Tibial nerve (tissue), 4 donors: ENCODE data around the gene ZNF221. TPM values are rescaled to one million over a fixed set of nuclear protein-coding genes. Genes with fewer than 3 reads are reported as not detected.

Experiments used
- DNase-seq, 2 donors: peaks; one replicate each; pipeline ENCODE4 v3.0.0-alpha.2; 2019; ENCODE audit warnings: low spot score in 2 of 2
- H3K27ac ChIP-seq, 4 donors: fragments of 200-600 bp; sonication (generic) in 3 of 4; one replicate each; pipeline ENCODE4 v1.5.1; 2017 to 2019; ENCODE audit warnings: mild to moderate bottlenecking in 1 of 4
- H3K27me3 ChIP-seq, 2 donors: fragments of 200-600 bp; sonication (generic) in 1 of 2; one replicate each; pipeline versions ENCODE4 v1.5.1 to v1.6.0; 2017 to 2019
- H3K36me3 ChIP-seq, 3 donors: fragments of 200-600 bp; sonication (generic); one replicate each; pipeline ENCODE4 v1.5.1; 2018 to 2019
- H3K4me1 ChIP-seq, 4 donors: fragments of 200-600 bp; sonication (generic) in 3 of 4; one replicate each; pipeline ENCODE4 v1.5.1; 2017 to 2019
- H3K4me3 ChIP-seq, 4 donors: fragments of 200-600 bp; sonication (generic) in 3 of 4; one replicate each; pipeline ENCODE4 v1.5.1; 2017 to 2019; ENCODE audit warnings: mild to moderate bottlenecking in 1 of 4, moderate library complexity in 1 of 4
- H3K9me3 ChIP-seq, 4 donors: fragments of 200-600 bp; sonication (generic) in 3 of 4; one replicate each; pipeline ENCODE4 v1.5.1; 2017 to 2019
- EP300 ChIP-seq, 2 donors: sonication (generic); formaldehyde crosslinking; IDR thresholded peaks; one replicate each; pipeline ENCODE4 v1.6.1; 2017; ENCODE audit warnings: antibody characterized with exemption in 2 of 2, mild to moderate bottlenecking in 1 of 2
- POLR2A ChIP-seq, 2 donors: fragments of 450-650 bp; IDR thresholded peaks; one replicate each; pipeline ENCODE4 v1.6.1; 2017; ENCODE audit warnings: antibody characterized with exemption in 2 of 2, mild to moderate bottlenecking in 2 of 2, moderate library complexity in 2 of 2
- WGBS, 2 donors: methylation state at CpG; one replicate each; pipeline ENCODE4 v1.1.5; 2018; 5-methylcytosine and 5-hydroxymethylcytosine counted together
- small RNA-seq: library from RNA; depleted of rRNA; stranded (forward); fragments of <200 nt; gene quantifications from one replicate; pipeline ENCODE3, GENCODE V24; 2016
- total RNA-seq, 4 donors: library from RNA; depleted of rRNA; stranded (reverse); fragments of >200 nt; gene quantifications; one replicate each; pipeline ENCODE4 v1.1.0, GENCODE V29; 2016
- TF ChIP-seq, protein P1 (sequence below), 5 experiments: fragments of 200-600 bp in 3 of 5; fragments of 450-650 bp in 2 of 5; sonication (generic) in 3 of 5; IDR thresholded peaks; one replicate each; pipeline ENCODE4 v1.5.1; 2016 to 2019; ENCODE audit warnings: antibody characterized with exemption in 5 of 5, mild to moderate bottlenecking in 3 of 5, moderate library complexity in 2 of 5

Gene ZNF221
- total RNA-seq, 4 donors from 2014 or later, result 3.6 to 7.3 (median 6.5) TPM

DNA sequence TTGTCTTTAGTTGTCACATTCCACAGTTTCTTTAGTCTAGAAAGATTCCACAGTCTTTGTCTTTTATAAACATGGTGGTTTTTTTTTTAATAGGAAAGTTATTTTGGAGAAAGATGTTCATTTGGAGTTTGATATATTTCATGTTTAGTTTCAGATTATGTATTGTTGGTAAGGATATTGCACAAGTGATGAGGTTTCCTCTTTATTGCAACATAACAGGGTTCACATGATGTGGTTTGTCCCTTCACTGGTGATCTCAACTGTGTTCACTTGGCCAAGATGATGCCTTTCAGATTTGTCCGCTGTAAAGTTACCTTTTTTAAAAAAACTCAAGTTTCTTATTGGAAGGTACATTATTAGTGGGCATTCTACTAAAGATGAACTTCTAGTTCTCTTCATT lies 54.9 kb downstream of the ZNF221 start:
- no peak for DNase-seq
- Histone ChIP-seq H3K27ac (no peak overlapping the region), H3K27me3 (no peaks in the 10 kb centered on the region), H3K9me3 (peaks cover 6 to 48% (median 17%) of the 10 kb centered on the region in 4 donors), H3K36me3 (peaks cover 9 to 55% (median 38%) of the 10 kb centered on the region in 3 donors), H3K4me1 (peaks cover 0 to 17% (median 6%) of the 10 kb centered on the region in 4 donors), H3K4me3 (no peak overlapping the region)
- TF ChIP-seq EP300 (IDR thresholded peaks at IDR 0.05) (no peak), POLR2A (IDR thresholded peaks at IDR 0.05) (no peak)
- TF ChIP-seq, protein P1, sequence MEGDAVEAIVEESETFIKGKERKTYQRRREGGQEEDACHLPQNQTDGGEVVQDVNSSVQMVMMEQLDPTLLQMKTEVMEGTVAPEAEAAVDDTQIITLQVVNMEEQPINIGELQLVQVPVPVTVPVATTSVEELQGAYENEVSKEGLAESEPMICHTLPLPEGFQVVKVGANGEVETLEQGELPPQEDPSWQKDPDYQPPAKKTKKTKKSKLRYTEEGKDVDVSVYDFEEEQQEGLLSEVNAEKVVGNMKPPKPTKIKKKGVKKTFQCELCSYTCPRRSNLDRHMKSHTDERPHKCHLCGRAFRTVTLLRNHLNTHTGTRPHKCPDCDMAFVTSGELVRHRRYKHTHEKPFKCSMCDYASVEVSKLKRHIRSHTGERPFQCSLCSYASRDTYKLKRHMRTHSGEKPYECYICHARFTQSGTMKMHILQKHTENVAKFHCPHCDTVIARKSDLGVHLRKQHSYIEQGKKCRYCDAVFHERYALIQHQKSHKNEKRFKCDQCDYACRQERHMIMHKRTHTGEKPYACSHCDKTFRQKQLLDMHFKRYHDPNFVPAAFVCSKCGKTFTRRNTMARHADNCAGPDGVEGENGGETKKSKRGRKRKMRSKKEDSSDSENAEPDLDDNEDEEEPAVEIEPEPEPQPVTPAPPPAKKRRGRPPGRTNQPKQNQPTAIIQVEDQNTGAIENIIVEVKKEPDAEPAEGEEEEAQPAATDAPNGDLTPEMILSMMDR (IDR thresholded peaks at IDR 0.05), result no peak
- 88% methylated on average over 1 of the region's 1 CpG for WGBS, 2 donors

DNA sequence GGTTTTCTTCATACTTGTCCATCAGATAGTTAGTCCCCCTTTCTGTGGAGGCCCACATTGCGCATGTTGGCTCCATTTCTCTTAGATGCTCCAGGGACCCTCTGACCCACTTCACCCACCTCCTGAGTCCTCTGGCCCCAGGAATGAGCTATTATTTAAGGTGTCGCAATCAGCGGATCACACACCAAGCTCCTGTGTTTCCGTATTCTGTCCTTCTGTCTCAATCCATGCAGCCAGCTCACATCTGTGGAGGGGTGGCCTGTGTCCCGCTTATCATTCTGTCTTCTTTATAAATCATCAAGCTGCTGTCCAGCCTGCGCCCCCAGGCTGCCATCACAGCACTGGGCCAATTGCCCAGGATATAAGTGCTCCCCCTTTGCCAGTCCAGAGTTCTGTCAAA lies 56.4 kb downstream of the ZNF221 start:
- Histone ChIP-seq H3K27ac (no peak overlapping the region), H3K4me3 (no peak overlapping the region), H3K36me3 (peaks cover 10 to 70% (median 41%) of the 10 kb centered on the region in 3 donors), H3K4me1 (peaks cover 0 to 12% (median 3%) of the 10 kb centered on the region in 4 donors), H3K27me3 (no peaks in the 10 kb centered on the region), H3K9me3 (peaks cover 6 to 63% (median 24%) of the 10 kb centered on the region in 4 donors)
- TF ChIP-seq POLR2A (IDR thresholded peaks at IDR 0.05), result no peak
- TF ChIP-seq, protein P1 (IDR thresholded peaks at IDR 0.05), result no peak
- TF ChIP-seq EP300 (IDR thresholded peaks at IDR 0.05), result no peak
- no peak for DNase-seq
- 98 to 99% methylated on average over 6 of the region's 6 CpGs for WGBS, 2 donors

DNA sequence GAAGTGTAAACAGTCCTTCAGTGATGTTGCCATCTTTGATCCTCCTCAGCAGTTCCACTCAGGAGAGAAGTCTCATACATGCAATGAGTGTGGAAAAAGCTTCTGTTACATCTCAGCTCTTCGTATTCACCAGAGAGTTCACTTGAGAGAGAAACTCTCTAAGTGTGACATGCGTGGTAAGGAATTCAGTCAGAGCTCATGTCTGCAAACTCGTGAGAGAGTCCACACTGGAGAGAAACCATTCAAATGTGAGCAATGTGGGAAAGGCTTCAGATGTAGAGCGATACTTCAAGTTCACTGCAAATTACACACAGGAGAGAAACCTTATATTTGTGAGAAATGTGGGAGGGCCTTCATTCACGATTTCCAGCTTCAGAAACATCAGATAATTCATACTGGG lies 59.4 kb downstream of the ZNF221 start:
- TF ChIP-seq POLR2A (IDR thresholded peaks at IDR 0.05), result no peak
- H3K4me1 ChIP-seq, result no peaks in the 10 kb centered on the region
- 96 to 99% methylated on average over 5 of the region's 5 CpGs for WGBS, 2 donors
- peaks cover 10 to 87% (median 41%) of the 10 kb centered on the region in 3 donors for H3K36me3 ChIP-seq
- H3K27me3 ChIP-seq, result no peaks in the 10 kb centered on the region
- H3K4me3 ChIP-seq, result no peak overlapping the region
- H3K9me3 ChIP-seq, result peaks cover 6 to 93% (median 28%) of the 10 kb centered on the region in 4 donors
- DNase-seq, result no peak
- H3K27ac ChIP-seq, result no peak overlapping the region

Small RNAs within 50 kb of the gene (small RNA-seq; reads per million reads assigned to genes)
- not detected for gene AC006213.5

Other genes with a start within 250 kb of the ZNF221 start
- gene IRGC, start 235.2 kb upstream of the ZNF221 start, total RNA-seq, result not detected
- gene SMG9, start 196.3 kb upstream of the ZNF221 start, total RNA-seq, result 10 to 100 TPM; 14.6 to 49.8 (median 28.0) TPM
- 10 to 100 TPM in 1 of 4 donors, 1 to 10 TPM in 3; 4.6 to 18.3 (median 6.8) TPM for gene KCNN4, start 170.3 kb upstream of the ZNF221 start, total RNA-seq
- 1 to 10 TPM in 1 of 4 donors, under 1 TPM in 3; 0.39 to 2.1 (median 0.53) TPM for gene LYPD5, start 148.8 kb upstream of the ZNF221 start, total RNA-seq
- 10 to 100 TPM in 2 of 4 donors, 1 to 10 TPM in 2; 4.2 to 12.3 (median 10.4) TPM for gene ZNF283, start 123.9 kb upstream of the ZNF221 start, total RNA-seq
- 1 to 10 TPM in 3 of 4 donors, under 1 TPM in 1; 0.90 to 3.7 (median 1.1) TPM for gene ZNF404, start 67.3 kb upstream of the ZNF221 start, total RNA-seq
- gene ZNF45, start 15.9 kb upstream of the ZNF221 start, total RNA-seq, result 10 to 100 TPM in 3 of 4 donors, 1 to 10 TPM in 1; 8.7 to 26.9 (median 17.7) TPM
- gene ZNF155, start 33.0 kb downstream of the ZNF221 start, total RNA-seq, result 1 to 10 TPM; 4.2 to 7.2 (median 5.1) TPM
- 1 to 10 TPM; 3.9 to 5.3 (median 5.2) TPM for gene ZNF230, start 51.7 kb downstream of the ZNF221 start, total RNA-seq
- 1 to 10 TPM; 2.0 to 7.3 (median 2.1) TPM for gene ZNF222, start 74.2 kb downstream of the ZNF221 start, total RNA-seq
- gene ZNF223, start 100.8 kb downstream of the ZNF221 start, total RNA-seq, result 1 to 10 TPM; 1.7 to 7.3 (median 5.3) TPM
- gene ZNF284, start 120.9 kb downstream of the ZNF221 start, total RNA-seq, result 1 to 10 TPM; 1.8 to 3.1 (median 2.0) TPM
- 10 to 100 TPM; 16.2 to 34.1 (median 28.4) TPM for gene ZNF224, start 143.1 kb downstream of the ZNF221 start, total RNA-seq
- gene ZNF225, start 162.2 kb downstream of the ZNF221 start, total RNA-seq, result 10 to 100 TPM in 1 of 4 donors, 1 to 10 TPM in 3; 1.8 to 10.1 (median 4.6) TPM
- gene ZNF234, start 190.3 kb downstream of the ZNF221 start, total RNA-seq, result 1 to 10 TPM; 6.9 to 7.9 (median 7.1) TPM
- 10 to 100 TPM; 18.0 to 29.1 (median 23.3) TPM for gene ZNF226, start 213.9 kb downstream of the ZNF221 start, total RNA-seq